ENCODE measurements around the gene TSTD1.
"Not testable (repeated sequence)": the region's sequence is repeated elsewhere in the genome, so short reads cannot be mapped to it uniquely, and the experiment has no call there.

The TSTD1 gene

GRCh38 chr1:161068306-161069234 is 29.8 kb upstream of the TSTD1 start:
- DNase-seq, result peak; percentile 65 to 83 (median 78)

DNA sequence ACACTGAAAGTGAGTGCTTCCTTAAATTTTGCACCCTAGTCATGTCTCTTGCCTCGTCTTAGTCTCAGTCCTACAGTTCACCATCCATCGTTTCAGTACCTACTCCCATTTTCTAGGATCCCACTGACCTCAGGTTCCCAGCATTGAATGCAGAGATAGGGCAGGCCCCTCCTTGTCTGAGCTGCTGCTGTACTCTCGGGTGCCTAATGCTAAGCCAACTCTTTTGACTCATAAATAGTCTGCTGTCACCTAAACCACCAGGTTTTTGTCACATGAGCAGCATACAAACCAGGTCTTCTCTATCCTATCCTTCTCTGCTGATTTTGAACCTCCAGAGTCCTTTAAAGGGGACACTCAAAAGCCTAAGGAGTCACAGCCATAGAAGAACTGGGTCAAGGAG is 27.9 kb upstream of the TSTD1 start:
- no peak for DNase-seq

GRCh38 chr1:161065681-161066080 is 26.9 kb upstream of the TSTD1 start:
- DNase-seq, result not testable (repeated sequence)

DNA sequence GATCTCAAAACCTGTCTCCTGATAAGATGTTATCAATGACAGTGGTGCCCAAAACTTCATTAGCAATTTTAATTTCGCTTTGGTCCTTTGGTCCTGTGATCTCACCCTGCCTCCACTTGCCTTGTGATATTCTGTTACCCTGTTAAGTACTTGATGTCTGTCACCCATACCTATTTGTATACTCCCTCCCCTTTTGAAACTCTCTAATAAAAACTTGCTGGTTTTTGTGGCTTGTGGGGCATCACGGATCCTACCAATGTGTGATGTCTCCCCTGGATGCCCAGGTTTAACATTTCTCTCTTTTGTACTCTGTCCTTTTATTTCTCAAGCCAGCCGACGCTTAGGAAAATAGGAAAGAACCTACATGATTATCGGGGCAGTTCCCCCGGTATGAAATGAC is 25.2 kb upstream of the TSTD1 start:
- DNase-seq, result not testable (repeated sequence)

DNA sequence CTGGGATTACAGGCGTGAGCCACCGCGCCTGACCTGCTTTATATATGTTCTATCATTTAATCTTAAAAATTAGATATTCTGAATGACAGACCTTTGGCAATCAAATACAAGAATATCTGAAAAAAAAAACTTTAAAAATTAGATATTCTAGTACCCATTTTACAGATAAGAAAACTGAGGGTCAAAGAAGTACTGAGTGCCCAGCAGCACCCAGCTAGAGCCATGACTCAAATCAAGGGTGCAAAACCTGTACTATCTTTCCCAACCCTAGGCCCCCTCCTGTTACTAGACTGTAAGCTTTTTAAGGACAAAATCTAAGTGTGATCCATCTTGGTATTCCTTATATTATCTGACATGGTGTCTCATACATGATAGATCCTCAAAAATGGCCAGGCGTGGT is 22.7 kb upstream of the TSTD1 start:
- DNase-seq, result no peak

- DNase-seq, result no peak
Observed at GRCh38 chr1:161059293-161059692, 20.5 kb upstream of the TSTD1 start.

DNA sequence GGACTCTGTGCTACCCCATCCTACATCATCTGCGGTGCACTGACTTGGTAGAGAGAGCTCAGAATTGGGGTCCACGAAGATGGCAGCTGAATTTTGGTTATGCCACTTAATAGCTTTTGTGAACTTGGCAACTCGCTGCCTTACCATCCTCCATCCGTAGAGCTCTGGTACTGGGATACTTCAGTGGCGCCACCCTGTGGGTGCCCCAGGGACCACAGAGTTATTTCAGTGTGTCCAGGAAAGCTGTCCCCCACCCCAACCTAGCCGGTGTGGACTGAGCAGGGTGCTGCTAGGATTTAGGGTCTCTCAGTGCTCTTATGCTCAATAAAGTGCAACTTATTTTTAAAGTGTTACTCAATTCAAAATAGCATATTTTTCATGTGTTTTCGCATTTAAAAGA is 16.0 kb upstream of the TSTD1 start:
- DNase-seq, result no peak

DNA sequence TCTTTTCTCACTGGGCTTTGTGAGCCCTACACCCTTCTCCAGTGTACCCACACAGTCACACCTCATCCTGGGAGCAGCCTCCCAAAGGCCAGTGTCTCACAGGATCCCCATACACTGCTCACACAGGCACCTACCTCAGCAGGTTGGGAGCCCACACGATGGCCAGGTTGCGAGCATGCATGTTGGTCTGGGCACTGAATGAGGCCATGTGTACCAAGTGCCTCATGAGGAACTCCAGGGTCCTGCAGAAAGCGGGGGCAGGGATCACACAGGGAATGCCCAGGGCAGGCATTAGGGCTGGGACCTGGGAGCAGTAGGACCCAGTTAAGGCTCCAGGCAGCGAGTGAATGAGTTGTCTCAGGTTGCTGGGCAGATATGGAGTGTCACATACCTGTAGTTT is 15.5 kb upstream of the TSTD1 start:
- DNase-seq, result no peak

- DNase-seq, result no peak
Observed at GRCh38 chr1:161052899-161053298, 14.1 kb upstream of the TSTD1 start.

DNA sequence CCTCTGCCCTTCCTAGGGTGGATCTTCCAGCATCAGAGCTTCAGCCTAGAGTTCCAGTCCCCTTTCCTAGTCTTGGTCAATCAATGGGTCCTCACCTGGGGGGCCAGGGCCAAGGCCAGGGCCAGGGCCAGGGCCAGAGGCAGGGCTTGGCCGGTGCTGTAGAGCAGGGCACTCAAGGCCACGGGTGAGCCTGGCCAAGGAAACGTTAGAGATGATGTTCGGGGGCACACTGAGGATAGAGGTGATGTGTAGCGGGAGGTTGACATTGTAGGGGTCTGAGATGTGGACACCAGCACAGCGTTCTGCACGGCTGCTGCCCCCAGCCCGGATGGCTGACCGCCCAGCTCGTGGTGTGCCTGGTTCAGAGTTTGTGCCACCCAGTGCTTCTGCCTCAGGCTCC is 12.5 kb upstream of the TSTD1 start:
- no peak for DNase-seq

GRCh38 chr1:161048949-161049722 is 10.4 kb upstream of the TSTD1 start:
- DNase-seq, result no peak

- peak in 1 of 6 experiments; percentile 4 for DNase-seq
Observed at GRCh38 chr1:161047436-161048420, 9.0 kb upstream of the TSTD1 start.

DNA sequence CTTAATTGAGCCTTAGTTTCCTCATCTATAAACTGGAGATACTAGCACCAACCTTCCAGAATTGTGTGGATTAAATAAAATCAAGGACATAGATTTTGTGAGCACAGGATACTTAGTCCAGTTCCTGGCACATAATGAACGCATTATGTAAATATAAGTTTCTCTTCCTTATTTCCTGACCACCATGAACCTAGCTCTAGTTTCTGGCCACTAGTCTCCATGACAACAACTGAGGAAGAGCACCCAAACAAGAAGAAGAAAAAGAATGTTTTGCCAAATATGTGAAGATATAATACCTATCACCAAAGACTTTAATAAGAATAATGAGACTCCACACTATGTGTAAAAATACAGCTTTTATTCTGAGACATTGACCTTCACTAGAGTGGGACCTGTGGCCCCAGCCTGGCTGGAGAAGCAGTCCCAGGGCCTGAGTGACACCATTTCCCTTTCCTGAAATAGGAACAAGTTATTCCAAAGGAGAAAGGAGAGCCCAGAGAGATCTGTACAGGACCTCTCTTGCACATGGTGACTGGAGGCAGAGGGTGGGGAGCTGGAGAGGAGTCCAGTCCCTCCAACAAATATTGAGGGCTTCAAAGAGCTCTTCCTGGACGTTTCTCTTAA is 8.0 kb upstream of the TSTD1 start:
- no peak for DNase-seq

DNA sequence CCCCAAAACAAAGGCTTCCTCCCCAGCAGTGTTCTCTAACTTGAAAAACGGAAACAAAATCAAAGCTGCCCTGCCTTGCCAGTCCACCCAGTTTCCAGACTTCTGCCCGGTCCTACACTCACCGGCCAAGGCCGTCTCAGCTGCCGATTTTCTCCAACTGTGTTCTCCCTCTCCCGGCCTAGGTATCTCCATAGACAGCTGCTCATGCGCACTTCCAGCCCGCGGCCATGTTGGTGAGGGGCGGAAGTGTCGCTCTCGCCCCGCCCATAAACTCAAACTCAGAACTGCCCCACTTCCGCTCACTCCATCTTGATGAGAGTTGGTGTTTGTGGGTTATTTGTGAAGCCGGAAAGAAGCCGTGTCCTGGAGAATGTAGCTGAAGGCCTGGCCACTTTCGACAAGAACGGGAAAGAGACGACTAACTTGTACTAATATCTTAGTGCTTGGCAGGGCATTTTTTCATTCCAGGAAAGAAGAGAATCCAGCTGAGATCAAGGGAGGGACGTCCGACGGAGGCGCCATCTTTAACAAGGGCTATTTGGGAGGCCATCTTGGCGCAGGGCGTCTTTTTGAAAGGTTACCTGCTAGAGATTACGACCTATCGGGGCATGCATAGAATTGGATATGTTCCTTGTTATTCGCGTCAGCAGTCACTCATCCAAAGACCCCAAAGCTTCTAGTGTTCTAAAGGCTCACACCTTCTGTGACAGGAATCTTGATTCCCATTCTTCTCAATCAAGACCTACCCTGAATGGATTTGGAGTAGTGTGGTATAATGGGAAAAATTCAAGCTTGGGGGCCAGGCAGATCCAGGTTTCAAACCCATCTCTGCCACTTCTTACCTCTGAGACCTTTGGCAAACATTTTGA is 7.2 kb upstream of the TSTD1 start, which contains the start of gene USF1:
Gene USF1 (minus strand): TSS at position 242 of the 869 bp plus-strand sequence. CDS start 2,702 bp downstream, outside the sequence.
- DNase-seq, result peak; percentile 88 to 96 (median 90)

GRCh38 chr1:161044908-161045735 is 6.4 kb upstream of the TSTD1 start:
- DNase-seq, result peak; percentile 43 to 60 (median 50)

DNA sequence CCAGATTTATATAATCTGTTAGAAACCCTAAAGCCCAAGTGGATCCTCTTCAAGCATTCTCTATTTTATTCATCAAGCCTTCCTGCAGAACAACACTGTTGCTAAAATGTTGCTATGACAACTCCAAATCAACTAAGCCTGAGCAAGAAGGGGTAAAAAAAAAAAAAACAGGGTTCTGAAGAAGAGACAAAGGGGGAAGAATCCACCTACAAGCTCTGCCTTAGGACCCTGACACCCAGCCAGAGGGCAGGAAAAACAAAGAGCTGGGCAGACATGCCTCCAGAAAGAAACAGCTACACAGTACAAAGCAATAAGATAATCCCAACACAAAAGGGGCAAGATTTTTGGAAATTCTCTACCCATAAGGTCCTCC is 5.8 kb upstream of the TSTD1 start:
- DNase-seq, result peak in 3 of 6 experiments; percentile 16 to 39 (median 26)

DNA sequence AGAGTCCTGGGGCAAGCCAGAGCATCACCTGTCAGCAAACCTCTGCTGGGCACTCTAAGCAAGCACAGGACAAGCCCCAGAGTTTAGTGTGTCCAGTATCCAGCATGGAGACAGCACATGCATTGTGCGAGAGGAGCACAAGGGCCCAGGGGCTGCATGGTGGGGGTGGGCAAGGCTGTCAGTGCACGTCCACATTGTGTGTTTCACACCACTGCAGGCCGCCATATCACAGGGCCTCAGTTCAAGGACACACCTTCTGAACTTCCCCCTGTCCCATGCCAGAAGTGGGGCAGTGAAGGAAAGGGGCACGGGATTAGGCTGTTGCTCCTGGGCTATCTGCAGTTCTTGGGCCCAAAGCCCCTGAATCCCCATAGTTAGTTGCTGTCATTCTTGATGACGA is 782 bp upstream of the TSTD1 start:
- DNase-seq, result no peak

DNA sequence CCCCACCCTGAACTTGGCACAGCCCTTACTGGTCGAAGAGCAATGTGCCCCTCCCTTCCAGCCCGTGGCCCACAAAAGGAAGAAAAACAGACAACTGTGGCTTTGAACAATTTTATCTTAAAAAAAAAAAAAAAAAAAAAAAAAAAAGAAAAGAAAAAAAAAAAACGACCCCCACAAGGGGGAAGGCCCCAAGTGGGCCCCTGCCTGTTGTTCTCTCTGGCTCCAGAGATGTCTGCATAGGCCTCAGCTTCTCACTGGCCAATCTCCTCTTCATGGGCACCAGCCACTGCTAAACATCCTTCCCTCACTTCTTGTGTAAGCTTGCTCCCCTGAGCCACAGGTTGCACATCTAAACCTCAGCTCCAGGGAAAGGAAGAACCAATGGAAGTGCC is 386 bp upstream of the TSTD1 start:
- DNase-seq, result no peak

- DNase-seq, result no peak
Observed at GRCh38 chr1:161037661-161038522, 872 bp downstream of the TSTD1 start.

Data from stimulated activated naive CD4-positive, alpha-beta T cell (primary cell).